B cell (primary cell): Measurements from ENCODE around the gene CEP128. TPM values are rescaled to one million over a fixed set of nuclear protein-coding genes. Genes with fewer than 3 reads are reported as not detected.

Source experiments
- ATAC-seq: fragments of 200-7000 bp; cut with Tn5 transposase; one replicate; pipeline ENCODE4 v1.10.0; 2021; ENCODE audit warnings: low read depth, mild to moderate bottlenecking, moderate number of reproducible peaks, moderate library complexity
- CTCF ChIA-PET: fragments of 350-600 bp; sonication (Branson Sonifier 250); formaldehyde crosslinking; loops from one replicate; lab custom pipeline; 2021; ENCODE audit warnings: antibody characterized with exemption, inconsistent platforms; lab: Charles Lee
- POLR2A ChIA-PET: fragments of 350-600 bp; sonication (Branson Sonifier 250); formaldehyde crosslinking; loops from one replicate; lab custom pipeline; 2021; ENCODE audit warnings: antibody characterized with exemption; lab: Charles Lee
- DNase-seq: peaks from one replicate; pipeline ENCODE4 v3.0.0; 2013
- H2AFZ ChIP-seq: 2 replicates; pipeline ENCODE4 v1.6.1; 2012; ENCODE audit warnings: mild to moderate bottlenecking, low read depth, low read length; ENCODE audit not compliant: insufficient read depth, poor library complexity, severe bottlenecking
- H3K27ac ChIP-seq, 2 donors: 1 replicate in 1 of 2; 2 replicates in 1 of 2; pipeline ENCODE4 v1.5.1; 2012 to 2013; ENCODE audit warnings: low read length in 2 of 2, mild to moderate bottlenecking in 2 of 2, moderate library complexity in 1 of 2
- H3K27me3 ChIP-seq, 4 experiments: fragments of 200-600 bp in 1 of 4; sonication (generic) in 1 of 4; replicated peaks in 1 of 4; 1 replicate in 2 of 4; 2 replicates in 2 of 4; pipeline versions ENCODE4 v1.6.1 to v1.7.0; 2013 to 2016; ENCODE audit warnings: low read length in 3 of 4, mild to moderate bottlenecking in 2 of 4, mixed read lengths in 1 of 4, moderate library complexity in 1 of 4; ENCODE audit not compliant: insufficient read depth in 4 of 4, control insufficient read depth in 3 of 4; ENCODE audit errors: control extremely low read depth in 1 of 4
- H3K36me3 ChIP-seq, 2 experiments: replicated peaks in 1 of 2; 1 replicate in 1 of 2; 2 replicates in 1 of 2; pipeline versions ENCODE4 v1.6.1 to v1.7.1; 2013; ENCODE audit warnings: low read length in 1 of 2; ENCODE audit not compliant: insufficient read depth in 2 of 2, control insufficient read depth in 1 of 2; ENCODE audit errors: control extremely low read depth in 1 of 2, extremely low read depth in 1 of 2
- H3K4me1 ChIP-seq, 2 donors: fragments of 200-600 bp in 1 of 2; sonication (generic) in 1 of 2; 1 replicate in 1 of 2; 2 replicates in 1 of 2; pipeline versions ENCODE4 v1.5.1 to v1.6.1; 2013 to 2017; ENCODE audit warnings: low read length in 2 of 2; ENCODE audit not compliant: control insufficient read depth in 2 of 2, insufficient read depth in 2 of 2
- H3K4me2 ChIP-seq: replicated peaks from 2 replicates; pipeline ENCODE3; 2012; ENCODE audit warnings: mild to moderate bottlenecking, low read depth, low read length; ENCODE audit not compliant: poor library complexity, severe bottlenecking
- H3K4me3 ChIP-seq, 5 experiments: fragments of 200-600 bp in 1 of 5; sonication (generic) in 1 of 5; 1 replicate in 3 of 5; 2 replicates in 2 of 5; pipeline versions ENCODE4 v1.5.1 to v1.7.0; 2011 to 2016; ENCODE audit warnings: low read length in 4 of 5, mild to moderate bottlenecking in 4 of 5, low read depth in 2 of 5, control low read depth in 1 of 5, moderate library complexity in 1 of 5; ENCODE audit not compliant: insufficient read depth in 1 of 5; ENCODE audit errors: control extremely low read depth in 1 of 5, extremely low read depth in 1 of 5
- H3K79me2 ChIP-seq: fragments of 200-600 bp; sonication (generic); one replicate; pipeline ENCODE4 v1.6.0; 2016; ENCODE audit warnings: low read length; ENCODE audit not compliant: control insufficient read depth, insufficient read depth
- H3K9ac ChIP-seq: fragments of 200-600 bp; sonication (generic); 2 replicates; pipeline ENCODE4 v1.6.1; 2017; ENCODE audit warnings: mild to moderate bottlenecking, low read length, moderate library complexity
- H3K9me3 ChIP-seq, 3 donors: one replicate each; pipeline versions ENCODE4 v1.6.1 to v1.7.1; 2013; ENCODE audit warnings: low read length in 2 of 3; ENCODE audit not compliant: control insufficient read depth in 2 of 3, insufficient read depth in 1 of 3; ENCODE audit errors: control extremely low read depth in 1 of 3
- H4K20me1 ChIP-seq: 2 replicates; pipeline ENCODE4 v1.6.0; 2012; ENCODE audit warnings: mild to moderate bottlenecking, low read length; ENCODE audit not compliant: insufficient read depth, control insufficient read depth, poor library complexity, severe bottlenecking
- H3K27ac Mint-ChIP-seq: one replicate; pipeline ENCODE4 v1.8.0; 2021; ENCODE audit warnings: mixed read lengths
- H3K27me3 Mint-ChIP-seq: one replicate; pipeline ENCODE4 v1.8.0; 2021; ENCODE audit warnings: mixed read lengths
- H3K4me1 Mint-ChIP-seq: one replicate; pipeline ENCODE4 v1.8.0; 2021; ENCODE audit warnings: mixed read lengths
- H3K4me3 Mint-ChIP-seq: one replicate; pipeline ENCODE4 v1.8.0; 2021; ENCODE audit warnings: mixed read lengths
- H3K9me3 Mint-ChIP-seq: one replicate; pipeline ENCODE4 v1.8.0; 2022; ENCODE audit warnings: mixed read lengths; ENCODE audit not compliant: insufficient read depth
- CTCF ChIP-seq: fragments of 200-600 bp; IDR thresholded peaks from one replicate; pipeline ENCODE4 v1.8.0; 2022; ENCODE audit warnings: antibody characterized with exemption, mild to moderate bottlenecking
- EZH2 ChIP-seq: IDR thresholded peaks from 2 replicates; pipeline ENCODE4 v1.6.1; 2012; ENCODE audit warnings: borderline replicate concordance, low read depth, mild to moderate bottlenecking, moderate library complexity, low read length; ENCODE audit not compliant: insufficient read depth, poor library complexity, severe bottlenecking
- WGBS: methylation state at CpG from one replicate; pipeline ENCODE4 v1.1.5; 2013; ENCODE audit warnings: missing lambda C conversion rate; ENCODE audit not compliant: insufficient coverage; 5-methylcytosine and 5-hydroxymethylcytosine counted together
- intact Hi-C: fragments of 100-400 bp; cut with micrococcal nuclease; formaldehyde crosslinking; loops from one replicate; pipeline ENCODE4 v1.10.0; 2022
- polyA plus RNA-seq: library from polyadenylated mRNA; depleted of rRNA; stranded (reverse); fragments of >200 nt; gene quantifications from 2 replicates; pipeline ENCODE4 v1.2.3, GENCODE V29; 2012
- total RNA-seq, 2 donors: library from RNA; stranded (reverse); fragments of 120-200 nt in 1 of 2; gene quantifications; 1 replicate in 1 of 2; 2 replicates in 1 of 2; pipeline versions ENCODE4 v1.2.3 to v1.2.4, GENCODE V29; 2013 to 2022

Gene CEP128
- total and polyA plus RNA-seq, 2 donors (not counting 1 experiment from before 2014, with no cell fraction given), result 1.1 to 31.6 TPM

- intact Hi-C loops, result no loop called here
- no peaks in the 10 kb centered on the region for H4K20me1 ChIP-seq
- no peaks in the 10 kb centered on the region for H3K27me3 Mint-ChIP-seq
- H3K4me3 Mint-ChIP-seq, result no peak overlapping the region
- H3K4me3 ChIP-seq, result no peak overlapping the region
- H3K9me3 ChIP-seq, result peaks cover 1 to 3% (median 3%) of the 10 kb centered on the region in 3 donors
- H3K27ac Mint-ChIP-seq, result no peak overlapping the region
- H3K4me1 ChIP-seq, result peaks cover 13 to 25% of the 10 kb centered on the region in 2 donors
- H2AFZ ChIP-seq, result no peak overlapping the region
- no peaks in the 10 kb centered on the region for H3K36me3 ChIP-seq
- peaks cover 0 to 3% (median 0%) of the 10 kb centered on the region in 4 experiments for H3K27me3 ChIP-seq
- DNase-seq, result no peak
- CTCF ChIA-PET, result interaction anchor here (1.3 to 2.2 kb wide), 2 partner anchors 23 to 54 kb away, joined by 4 to 7 read pairs; no protein-coding TSS in a partner anchor
- no peaks in the 10 kb centered on the region for H3K79me2 ChIP-seq
- no peak overlapping the region for H3K27ac ChIP-seq
- TF ChIP-seq EZH2 (no peak), CTCF (no peak)
- no peaks in the 10 kb centered on the region for H3K9me3 Mint-ChIP-seq
- peaks cover 28% of the 10 kb centered on the region for H3K4me1 Mint-ChIP-seq
- no peak overlapping the region for H3K4me2 ChIP-seq
- ATAC-seq, result no peak
- POLR2A ChIA-PET, result no interaction called here
- no peak overlapping the region for H3K9ac ChIP-seq
These were observed 8.3 kb downstream of the CEP128 start for GRCh38 chr14:80933282-80933681.

DNA sequence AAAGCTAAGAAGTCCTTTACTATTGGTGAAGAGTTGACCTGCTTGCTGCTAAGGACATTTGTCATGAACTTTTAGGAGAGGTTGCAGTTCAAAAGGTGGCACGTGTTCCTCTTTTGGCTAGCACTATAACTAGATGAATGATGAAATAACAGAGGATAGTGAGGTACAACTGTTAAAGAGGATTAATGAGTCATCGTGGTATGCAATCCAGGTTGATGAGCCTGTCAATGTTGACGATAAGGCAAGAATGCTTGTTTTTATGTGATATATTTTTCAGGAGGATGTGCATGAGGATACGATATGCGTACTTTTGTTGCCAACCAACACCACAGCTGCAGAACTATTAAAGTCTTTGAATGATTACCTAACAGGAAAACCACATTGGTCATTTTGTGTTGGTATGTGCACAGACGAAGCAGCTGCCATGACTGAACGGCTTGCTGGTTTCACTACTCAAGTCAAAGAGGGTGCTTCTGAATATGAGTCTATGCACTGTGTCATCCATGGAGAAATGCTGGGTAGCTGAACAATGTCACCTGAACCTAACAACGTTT is 10.6 kb downstream of the CEP128 start:
- H3K4me1 ChIP-seq, result peaks cover 13 to 25% of the 10 kb centered on the region in 2 donors
- H3K4me3 ChIP-seq, result peak overlapping the region in 2 of 5 experiments; percentile 15 to 23
- Mint-ChIP-seq H3K27ac (peak overlapping the region; percentile 68), H3K4me1 (peaks cover 28% of the 10 kb centered on the region), H3K9me3 (no peaks in the 10 kb centered on the region), H3K4me3 (peak overlapping the region; percentile 71), H3K27me3 (no peaks in the 10 kb centered on the region)
- peak; percentile 90 for ATAC-seq
- intact Hi-C loops, result loop anchor here (1.0 kb wide), 1 partner anchor 10 kb away; the partner anchor contains the start of gene CEP128
- H3K9me3 ChIP-seq, result peaks cover 1 to 6% (median 3%) of the 10 kb centered on the region in 3 donors
- DNase-seq, result peak; percentile 64
- H3K9ac ChIP-seq, result no peak overlapping the region
- no peak for TF ChIP-seq EZH2
- no peak for TF ChIP-seq CTCF
- H3K27me3 ChIP-seq, result peaks cover 0 to 3% (median 0%) of the 10 kb centered on the region in 4 experiments
- ChIA-PET CTCF (interaction anchor here (1.2 kb wide), 1 partner anchor 10 kb away, joined by 3 read pairs; no protein-coding TSS in a partner anchor), POLR2A (interaction anchor here (0.7 kb wide), 1 partner anchor 10 kb away, joined by 3 read pairs; the partner anchor contains the start of gene CEP128)
- 2% methylated on average over 6 of the region's 8 CpGs for WGBS
- no peaks in the 10 kb centered on the region for H3K36me3 ChIP-seq
- H4K20me1 ChIP-seq, result no peaks in the 10 kb centered on the region
- peak overlapping the region; percentile 50 for H3K4me2 ChIP-seq
- H2AFZ ChIP-seq, result no peak overlapping the region
- peaks cover 13% of the 10 kb centered on the region for H3K79me2 ChIP-seq
- H3K27ac ChIP-seq, result peak overlapping the region in 1 of 2 donors; percentile 17
